ENCODE measurements around the gene MS4A8.
"Not testable (repeated sequence)": the region's sequence is repeated elsewhere in the genome, so short reads cannot be mapped to it uniquely, and the experiment has no call there.

Gene MS4A8, protein sequence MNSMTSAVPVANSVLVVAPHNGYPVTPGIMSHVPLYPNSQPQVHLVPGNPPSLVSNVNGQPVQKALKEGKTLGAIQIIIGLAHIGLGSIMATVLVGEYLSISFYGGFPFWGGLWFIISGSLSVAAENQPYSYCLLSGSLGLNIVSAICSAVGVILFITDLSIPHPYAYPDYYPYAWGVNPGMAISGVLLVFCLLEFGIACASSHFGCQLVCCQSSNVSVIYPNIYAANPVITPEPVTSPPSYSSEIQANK

GRCh38 chr11:60699284-60699691, at the start of gene MS4A8:
MS4A8 (plus strand) TSS chr11:60699612; CDS start chr11:60700861, 1,249 bp downstream.
- DNase-seq = no peak

- DNase-seq = no peak
These were observed 41.5 kb upstream of the MS4A8 start for GRCh38 chr11:60657888-60658287.

- no peak for DNase-seq
These were observed 41.0 kb upstream of the MS4A8 start for GRCh38 chr11:60658409-60658808.

GRCh38 chr11:60672255-60672654, 27.2 kb upstream of the MS4A8 start:
- no peak for DNase-seq

DNA sequence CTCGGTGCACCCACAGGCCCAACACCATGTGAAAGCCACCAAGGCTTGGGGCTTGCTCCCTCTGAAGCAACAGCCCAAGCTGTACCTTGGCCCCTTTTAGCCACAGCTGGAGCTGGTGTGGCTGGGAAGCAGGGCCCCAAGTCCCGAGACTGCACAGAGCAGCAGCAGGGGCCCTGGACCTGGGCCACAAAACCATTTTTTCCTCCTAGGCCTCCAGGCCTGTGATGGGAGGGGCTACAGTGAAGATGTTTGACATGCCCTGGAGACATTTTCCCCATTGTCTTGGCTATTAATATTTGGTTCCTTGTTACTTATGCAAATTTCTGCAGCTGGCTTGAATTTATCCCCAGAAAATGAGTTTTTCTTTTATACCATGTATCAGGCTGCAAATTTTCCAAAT, 21.2 kb upstream of the MS4A8 start:
- not testable (repeated sequence) for DNase-seq

DNA sequence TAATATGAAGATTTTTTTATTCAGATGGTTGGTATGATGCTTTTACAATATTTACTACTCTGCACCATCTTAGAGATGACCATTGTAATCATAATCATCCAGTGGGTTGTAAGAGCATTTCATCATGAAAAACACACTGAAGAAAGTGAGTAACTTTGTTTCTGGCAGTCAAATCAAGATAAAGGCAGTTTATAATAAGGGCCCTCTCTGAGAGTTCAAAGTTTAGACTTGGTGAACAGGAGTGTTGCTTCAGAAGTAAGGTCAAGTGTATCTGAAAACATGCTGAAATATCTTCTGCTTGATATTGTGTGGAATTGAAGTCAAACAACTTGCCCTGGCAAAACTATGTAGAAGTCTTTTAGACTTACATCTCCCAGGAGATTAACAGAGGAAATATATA, 19.5 kb upstream of the MS4A8 start:
- DNase-seq = no peak

- DNase-seq = no peak
These were observed 18.8 kb upstream of the MS4A8 start for GRCh38 chr11:60680455-60681119.

DNA sequence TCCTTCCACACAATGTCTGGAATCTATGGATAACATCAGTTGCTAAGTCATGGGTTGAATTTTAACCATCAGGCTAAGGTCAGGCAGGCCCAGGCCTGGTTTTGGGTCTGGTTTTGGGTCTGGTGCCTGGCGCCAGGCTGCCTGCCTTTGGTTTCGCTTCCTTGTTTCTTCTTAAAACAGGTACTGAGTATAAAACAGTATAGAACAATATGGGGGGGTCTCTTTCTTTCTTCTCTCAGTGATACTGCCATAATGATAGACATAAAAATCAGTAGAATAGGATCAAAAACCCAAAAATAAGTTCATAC, 14.9 kb upstream of the MS4A8 start:
- DNase-seq = not testable (repeated sequence)

DNA sequence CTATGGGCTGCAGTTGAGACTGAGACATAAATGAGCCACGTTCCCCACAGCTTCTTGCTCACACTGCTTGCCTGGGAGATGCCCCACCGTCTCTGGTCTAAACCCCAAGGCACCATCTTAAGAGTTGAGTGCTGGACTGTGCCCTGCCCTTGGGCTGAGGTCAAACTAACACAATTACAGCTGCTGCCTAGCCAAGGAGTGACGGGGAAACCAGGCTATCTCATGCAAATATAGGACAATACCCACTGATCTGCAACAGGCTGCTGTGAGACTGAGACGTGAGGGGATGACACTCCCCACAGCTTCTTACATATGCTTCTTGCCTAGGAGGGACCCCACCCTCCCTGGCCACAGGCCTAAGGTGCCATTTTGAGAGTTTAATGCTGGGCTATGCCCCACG, 7.8 kb upstream of the MS4A8 start:
- no peak for DNase-seq

DNA sequence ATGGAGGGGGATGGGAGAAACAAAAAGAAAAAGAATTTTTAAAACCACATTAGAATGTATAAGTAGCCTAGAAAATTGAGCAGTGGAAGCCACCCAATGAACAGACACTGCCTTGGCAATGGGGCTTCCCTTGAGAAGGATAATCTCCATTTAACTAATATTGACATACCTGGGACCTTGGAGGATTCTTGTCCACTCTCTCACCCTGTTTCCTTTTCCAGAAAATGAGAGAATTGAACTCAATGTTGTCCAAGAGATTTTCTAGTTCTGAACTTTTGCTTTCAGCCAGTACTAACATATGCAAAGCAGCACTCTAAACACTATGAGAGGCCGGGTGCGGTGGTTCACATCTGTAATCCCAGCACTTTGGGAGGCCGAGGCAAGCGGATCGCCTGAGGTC, 524 bp downstream of the MS4A8 start:
- DNase-seq = no peak

GRCh38 chr11:60700689-60701468, 1.5 kb downstream of the MS4A8 start:
- peak; percentile 39 for DNase-seq

DNA sequence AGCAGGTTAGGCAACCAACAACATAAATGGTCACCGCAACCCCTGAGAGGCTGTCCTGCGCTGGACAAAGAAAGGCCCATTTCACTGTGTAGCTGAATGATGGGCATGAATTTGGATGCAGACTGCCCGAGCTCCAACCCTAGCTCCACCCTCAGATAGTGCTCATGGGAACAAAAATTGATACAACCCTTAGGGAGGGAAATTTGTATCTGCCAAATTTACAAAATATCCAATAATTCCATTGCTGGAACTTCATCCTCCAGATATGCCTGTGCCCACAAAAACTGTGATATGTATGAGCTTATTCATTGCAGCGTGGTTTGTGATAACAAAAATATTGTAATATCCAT, 2.0 kb downstream of the MS4A8 start:
- no peak for DNase-seq

DNA sequence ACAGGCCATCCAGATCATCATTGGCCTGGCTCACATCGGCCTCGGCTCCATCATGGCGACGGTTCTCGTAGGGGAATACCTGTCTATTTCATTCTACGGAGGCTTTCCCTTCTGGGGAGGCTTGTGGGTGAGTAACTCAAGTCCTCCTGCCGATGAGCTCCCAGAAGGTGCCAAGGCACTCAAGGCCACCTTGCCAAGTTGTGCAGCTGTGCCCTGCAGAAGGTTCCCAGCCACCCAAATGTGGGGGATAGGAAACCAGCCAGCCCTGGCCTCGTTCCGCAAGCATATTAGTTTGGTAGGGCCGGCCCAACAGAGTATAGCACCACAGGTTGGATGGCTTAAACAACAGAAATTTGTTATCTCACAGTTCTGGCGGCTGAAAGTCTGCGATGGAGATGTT, 4.0 kb downstream of the MS4A8 start:
- no peak for DNase-seq

- no peak for DNase-seq
These were observed 6.5 kb downstream of the MS4A8 start for GRCh38 chr11:60705895-60706294.

- no peak for DNase-seq
These were observed 7.5 kb downstream of the MS4A8 start for GRCh38 chr11:60706931-60707330.

- no peak for DNase-seq
These were observed 11.1 kb downstream of the MS4A8 start for GRCh38 chr11:60710482-60710881.

- no peak for DNase-seq
These were observed 11.9 kb downstream of the MS4A8 start for GRCh38 chr11:60711276-60711675.

DNA sequence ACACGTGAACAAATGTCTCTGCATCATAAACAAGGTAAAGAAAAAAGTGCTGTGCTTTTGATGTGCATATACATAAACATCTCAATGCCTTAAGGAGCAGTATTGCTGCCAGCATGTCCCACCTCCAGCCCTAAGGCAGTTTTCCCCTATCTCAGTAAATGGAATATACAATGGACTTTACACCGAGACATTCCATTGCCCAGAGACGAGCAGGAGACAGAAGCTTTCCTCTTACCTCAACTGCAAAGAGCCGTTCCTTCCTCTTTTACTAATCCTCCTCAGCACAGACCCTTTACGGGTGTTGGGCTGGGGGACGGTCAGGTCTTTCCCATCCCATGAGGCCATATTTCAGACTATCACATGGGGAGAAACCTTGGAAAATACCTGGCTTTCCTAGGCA, 14.0 kb downstream of the MS4A8 start:
- not testable (repeated sequence) for DNase-seq

GRCh38 chr11:60717956-60718355, 18.5 kb downstream of the MS4A8 start:
- no peak for DNase-seq

- no peak for DNase-seq
These were observed 19.3 kb downstream of the MS4A8 start for GRCh38 chr11:60718524-60719316.

DNA sequence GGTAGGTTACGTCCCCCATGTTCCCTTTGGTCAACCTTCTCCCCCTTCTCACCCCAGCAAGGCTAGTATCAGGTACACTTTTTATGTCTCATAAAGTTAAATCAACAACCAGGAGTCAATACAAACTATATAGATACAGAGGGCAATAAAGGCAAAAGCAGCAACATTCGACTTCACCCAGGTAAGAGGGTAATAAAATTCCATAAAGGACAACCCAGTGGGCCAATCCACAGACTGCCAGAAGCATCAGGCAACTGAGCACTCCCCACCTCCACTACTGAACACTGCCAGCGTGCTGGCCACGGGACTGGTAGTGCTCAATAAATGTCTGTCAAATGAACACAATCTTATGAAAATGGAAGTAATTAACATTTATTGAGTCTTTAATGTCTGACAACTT, 20.0 kb downstream of the MS4A8 start:
- DNase-seq = no peak

GRCh38 chr11:60720460-60720859, 21.0 kb downstream of the MS4A8 start:
- no peak for DNase-seq

- DNase-seq = no peak
These were observed 25.0 kb downstream of the MS4A8 start, which contains the start of gene MS4A18 for GRCh38 chr11:60724420-60724819. MS4A18 (plus strand) TSS chr11:60724720.

All from NCI-H526 treated with DMSO at 0.1 percent for 48 hours (cell line).